Neuronal stem cell (in vitro differentiated cells): Measurements from ENCODE around the gene ISM1.

Experiments used
- DNase-seq: peaks from one replicate; pipeline ENCODE4 v3.0.0-alpha.2; 2013; ENCODE audit warnings: low spot score
- H2AFZ ChIP-seq: one replicate; pipeline ENCODE4 v1.6.1; 2013; ENCODE audit warnings: mild to moderate bottlenecking, low read length, inconsistent platforms
- H2AK5ac ChIP-seq: 2 replicates; pipeline ENCODE4 v1.6.1; 2013; ENCODE audit warnings: low read depth, mild to moderate bottlenecking, inconsistent platforms, low read length, moderate library complexity, mixed read lengths
- H2BK120ac ChIP-seq: 2 replicates; pipeline ENCODE4 v1.6.1; 2013; ENCODE audit warnings: low read depth, mild to moderate bottlenecking, inconsistent platforms, low read length, moderate library complexity, mixed read lengths
- H2BK12ac ChIP-seq: one replicate; pipeline ENCODE4 v1.6.1; 2013; ENCODE audit warnings: low read length, inconsistent platforms
- H2BK15ac ChIP-seq: 2 replicates; pipeline ENCODE4 v1.6.1; 2013; ENCODE audit warnings: mild to moderate bottlenecking, low read length, inconsistent platforms, mixed read lengths
- H2BK5ac ChIP-seq: one replicate; pipeline ENCODE4 v1.6.1; 2013; ENCODE audit warnings: inconsistent platforms, mild to moderate bottlenecking, low read length, moderate library complexity
- H3K14ac ChIP-seq: one replicate; pipeline ENCODE4 v1.6.1; 2013; ENCODE audit warnings: low read length, inconsistent platforms
- H3K18ac ChIP-seq: 2 replicates; pipeline ENCODE4 v1.6.1; 2013; ENCODE audit warnings: low read length, inconsistent platforms
- H3K23ac ChIP-seq: 2 replicates; pipeline ENCODE4 v1.6.1; 2013; ENCODE audit warnings: low read depth, mild to moderate bottlenecking, mixed read lengths, low read length, inconsistent platforms; ENCODE audit not compliant: poor library complexity
- H3K27ac ChIP-seq: replicated peaks from 3 replicates; pipeline ENCODE4 v1.5.1; 2013; ENCODE audit warnings: low read length, inconsistent platforms
- H3K27me3 ChIP-seq, 3 experiments: 2 replicates each; pipeline ENCODE4 v1.6.1; 2013; ENCODE audit warnings: low read length in 3 of 3, mild to moderate bottlenecking in 2 of 3, inconsistent platforms in 1 of 3, low read depth in 1 of 3, mixed read lengths in 1 of 3, moderate library complexity in 1 of 3; ENCODE audit not compliant: control insufficient read depth in 3 of 3, insufficient read depth in 3 of 3
- H3K36me3 ChIP-seq, 2 donors: replicated peaks in 1 of 2; 2 replicates each; pipeline ENCODE4 v1.6.1; 2013; ENCODE audit warnings: low read length in 2 of 2; ENCODE audit not compliant: control insufficient read depth in 2 of 2, insufficient read depth in 2 of 2
- H3K4ac ChIP-seq: 2 replicates; pipeline ENCODE4 v1.6.1; 2013; ENCODE audit warnings: inconsistent platforms, mild to moderate bottlenecking, low read length, moderate library complexity
- H3K4me1 ChIP-seq, 2 donors: 1 replicate in 1 of 2; 2 replicates in 1 of 2; pipeline ENCODE4 v1.6.1; 2013; ENCODE audit warnings: low read length in 2 of 2, low read depth in 1 of 2; ENCODE audit not compliant: control insufficient read depth in 2 of 2, insufficient read depth in 1 of 2
- H3K4me2 ChIP-seq: one replicate; pipeline ENCODE4 v1.6.1; 2013; ENCODE audit warnings: mild to moderate bottlenecking, low read length, inconsistent platforms; ENCODE audit not compliant: insufficient read depth, poor library complexity, severe bottlenecking
- H3K4me3 ChIP-seq, 2 donors: 2 replicates each; pipeline ENCODE4 v1.5.1; 2013; ENCODE audit warnings: low read length in 2 of 2, mild to moderate bottlenecking in 2 of 2, inconsistent platforms in 1 of 2, moderate library complexity in 1 of 2
- H3K79me1 ChIP-seq: one replicate; pipeline ENCODE4 v1.6.1; 2013; ENCODE audit warnings: low read depth, mild to moderate bottlenecking, inconsistent platforms, low read length, moderate library complexity
- H3K9ac ChIP-seq: one replicate; pipeline ENCODE4 v1.6.1; 2013; ENCODE audit warnings: mild to moderate bottlenecking, low read depth, low read length, inconsistent platforms; ENCODE audit not compliant: poor library complexity
- H3K9me3 ChIP-seq, 2 donors: replicated peaks in 1 of 2; 2 replicates each; pipeline versions ENCODE3 to v1.6.1; 2013; ENCODE audit warnings: low read length in 2 of 2, mild to moderate bottlenecking in 2 of 2, inconsistent platforms in 1 of 2, low read depth in 1 of 2, mixed read lengths in 1 of 2, moderate library complexity in 1 of 2; ENCODE audit not compliant: control insufficient read depth in 2 of 2, insufficient read depth in 1 of 2
- H4K8ac ChIP-seq: one replicate; pipeline ENCODE4 v1.6.1; 2013; ENCODE audit warnings: low read depth, mild to moderate bottlenecking, inconsistent platforms, low read length, moderate library complexity
- H4K91ac ChIP-seq: one replicate; pipeline ENCODE4 v1.6.1; 2013; ENCODE audit warnings: low read length, low read depth, mild to moderate bottlenecking, inconsistent platforms; ENCODE audit not compliant: poor library complexity
- WGBS, 2 donors: extraction: QIAGEN DNeasy Blood & Tissue Kit; methylation state at CpG; one replicate each; pipeline ENCODE4 v1.1.7; 2013; ENCODE audit warnings: missing lambda C conversion rate in 2 of 2, mixed read lengths in 1 of 2; ENCODE audit not compliant: insufficient read length in 2 of 2, insufficient replicate concordance in 1 of 2; ENCODE audit errors: extremely low coverage in 2 of 2; 5-methylcytosine and 5-hydroxymethylcytosine counted together

The ISM1 gene

DNA sequence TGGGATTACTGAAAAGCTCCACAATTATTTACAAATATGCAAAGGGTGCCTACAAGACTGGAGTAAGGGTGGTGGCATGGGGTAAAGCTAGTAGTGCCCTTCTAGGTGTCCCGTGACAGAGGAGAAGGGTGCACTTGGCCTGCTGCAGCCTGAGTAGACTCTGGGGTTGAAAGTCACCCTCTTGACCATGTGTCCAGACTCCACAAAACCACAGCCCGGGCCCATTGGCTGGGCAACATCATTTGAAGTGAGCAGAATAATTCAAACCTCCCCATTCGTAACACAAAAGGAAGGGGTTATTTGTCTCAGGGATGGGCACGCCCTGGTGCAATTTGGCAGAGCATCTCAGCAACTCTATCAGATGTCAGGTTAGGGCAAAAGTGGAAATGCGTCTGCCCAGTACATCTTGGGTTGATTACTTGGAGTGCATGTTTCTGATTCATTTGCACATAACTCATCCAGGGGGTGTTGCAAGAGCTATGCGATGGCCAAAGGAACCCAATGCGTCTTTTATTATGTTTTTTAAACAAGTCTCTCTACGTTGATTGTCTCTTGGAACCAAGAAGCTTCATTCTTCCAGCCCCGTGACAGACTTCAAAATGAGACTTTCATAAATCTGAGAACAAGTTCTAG is 56.7 kb downstream of the ISM1 start:
- H3K27ac ChIP-seq = no peak overlapping the region
- H3K4me3 ChIP-seq = no peak overlapping the region
- no peaks in the 10 kb centered on the region for H3K36me3 ChIP-seq
- H2BK5ac ChIP-seq = no peak overlapping the region
- H2AK5ac ChIP-seq = no peak overlapping the region
- H3K79me1 ChIP-seq = no peaks in the 10 kb centered on the region
- no peak for DNase-seq
- H3K4me1 ChIP-seq = peaks cover 2 to 4% of the 10 kb centered on the region in 2 donors
- no peak overlapping the region for H2AFZ ChIP-seq
- no peak overlapping the region for H3K4ac ChIP-seq
- H4K91ac ChIP-seq = no peak overlapping the region
- no peak overlapping the region for H2BK120ac ChIP-seq
- H2BK12ac ChIP-seq = no peak overlapping the region
- H4K8ac ChIP-seq = no peak overlapping the region
- peaks cover 0 to 22% (median 0%) of the 10 kb centered on the region in 3 experiments for H3K27me3 ChIP-seq
- no peak overlapping the region for H3K14ac ChIP-seq
- H3K18ac ChIP-seq = no peak overlapping the region
- no peak overlapping the region for H3K9ac ChIP-seq
- no peak overlapping the region for H3K23ac ChIP-seq
- H2BK15ac ChIP-seq = no peak overlapping the region
- no CpG with 5 or more reads among the region's 9 CpGs for WGBS, 2 donors
- H3K4me2 ChIP-seq = no peak overlapping the region
- no peaks in the 10 kb centered on the region for H3K9me3 ChIP-seq

DNA sequence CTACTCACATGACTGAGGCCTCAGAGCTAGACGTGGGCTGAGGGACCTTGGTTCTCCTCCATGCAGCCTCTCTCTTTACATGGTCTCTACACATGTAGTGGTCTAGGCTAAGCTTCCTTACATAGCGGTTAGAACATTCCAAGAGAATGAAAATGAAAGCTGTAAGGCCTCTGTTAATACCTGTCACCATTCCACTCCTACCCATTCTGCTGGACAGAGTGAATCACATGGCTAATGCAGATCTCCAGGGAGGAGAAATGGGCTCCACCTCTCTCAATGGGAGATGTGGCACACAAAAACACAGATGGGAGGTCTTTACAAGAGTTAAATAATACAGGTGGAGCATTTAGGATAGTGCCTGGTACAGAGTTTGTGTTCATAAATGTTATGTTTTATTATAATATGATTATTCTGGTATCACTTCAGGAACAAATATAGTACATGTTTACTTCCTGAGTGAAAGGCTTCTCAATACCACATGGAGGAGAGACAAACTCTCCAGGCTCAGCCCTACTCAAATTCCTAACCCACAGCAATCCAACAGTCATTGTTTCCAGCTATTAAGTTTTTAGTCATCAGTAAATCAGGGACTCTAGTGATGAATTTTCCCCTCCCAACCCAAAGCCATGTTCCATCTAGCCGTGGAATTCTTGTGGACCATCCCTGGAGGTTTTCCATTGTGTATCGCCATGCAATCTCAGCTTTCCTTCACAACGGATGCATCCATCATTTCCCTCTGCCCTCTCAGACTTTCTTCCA is 57.9 kb downstream of the ISM1 start:
- Histone ChIP-seq H2BK5ac (no peak overlapping the region), H2BK120ac (no peak overlapping the region), H3K18ac (no peak overlapping the region), H2AK5ac (no peak overlapping the region), H3K23ac (no peak overlapping the region), H2BK12ac (no peak overlapping the region), H3K9ac (no peak overlapping the region), H3K4me3 (no peak overlapping the region), H3K79me1 (no peaks in the 10 kb centered on the region), H3K27ac (no peak overlapping the region), H4K8ac (no peak overlapping the region), H4K91ac (no peak overlapping the region), H3K14ac (no peak overlapping the region), H3K4me2 (no peak overlapping the region), H3K9me3 (no peaks in the 10 kb centered on the region), H3K27me3 (peaks cover 0 to 18% (median 0%) of the 10 kb centered on the region in 3 experiments), H3K4me1 (peaks cover 2 to 3% of the 10 kb centered on the region in 2 donors), H2BK15ac (no peak overlapping the region), H2AFZ (no peak overlapping the region), H3K36me3 (no peaks in the 10 kb centered on the region), H3K4ac (no peak overlapping the region)
- no peak for DNase-seq
- WGBS, 2 donors = no CpG with 5 or more reads among the region's 5 CpGs

DNA sequence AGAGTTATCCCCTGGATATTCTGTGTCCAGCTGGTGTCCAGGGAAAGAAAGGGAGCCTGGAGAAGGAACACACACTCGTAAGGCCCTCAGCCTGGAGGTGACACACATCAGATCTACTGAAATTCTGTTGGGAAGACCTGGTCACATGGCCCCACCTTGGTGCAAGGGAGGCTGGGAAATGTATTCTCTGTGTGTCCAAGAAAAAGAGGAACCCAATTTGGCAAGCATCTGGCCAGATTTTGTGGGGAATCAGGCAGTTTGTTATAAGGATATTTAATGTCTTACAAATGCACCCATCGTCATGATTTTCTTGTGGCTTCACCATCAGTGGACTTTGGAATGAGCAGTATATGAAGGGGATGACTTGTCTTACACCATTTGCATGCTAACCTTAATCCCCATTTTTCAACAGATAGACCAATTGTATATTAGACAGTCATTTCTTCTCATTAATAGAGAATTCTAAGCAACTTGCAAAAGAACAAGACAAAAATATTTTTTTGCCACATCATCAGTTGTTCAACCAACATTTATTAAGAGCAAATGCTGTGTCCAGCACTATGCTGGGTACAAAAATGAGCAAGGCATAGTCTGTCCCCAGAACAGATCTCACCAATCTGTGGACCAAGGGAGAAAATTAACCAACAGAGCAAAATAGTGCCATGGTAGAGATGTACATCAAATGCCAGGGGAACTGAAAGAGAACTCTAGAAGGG is 59.7 kb downstream of the ISM1 start:
- Histone ChIP-seq H4K8ac (no peak overlapping the region), H3K27ac (no peak overlapping the region), H3K4me2 (no peak overlapping the region), H2BK5ac (no peak overlapping the region), H3K23ac (no peak overlapping the region), H2AK5ac (no peak overlapping the region), H2AFZ (no peak overlapping the region), H2BK120ac (no peak overlapping the region), H3K4me3 (no peak overlapping the region), H3K14ac (no peak overlapping the region), H3K9me3 (no peaks in the 10 kb centered on the region), H4K91ac (no peak overlapping the region), H3K79me1 (no peaks in the 10 kb centered on the region), H3K36me3 (no peaks in the 10 kb centered on the region), H3K4ac (no peak overlapping the region), H3K4me1 (no peaks in the 10 kb centered on the region), H3K18ac (no peak overlapping the region), H3K9ac (no peak overlapping the region), H2BK15ac (no peak overlapping the region), H3K27me3 (peaks cover 0 to 6% (median 0%) of the 10 kb centered on the region in 3 experiments), H2BK12ac (no peak overlapping the region)
- WGBS, 2 donors = no CpG with 5 or more reads among the region's 2 CpGs
- no peak for DNase-seq
